Vagina (tissue), 2 donors: ENCODE measurements around the gene EYS. TPM values are rescaled to one million over a fixed set of nuclear protein-coding genes. Genes with fewer than 3 reads are reported as not detected.
"Not testable (repeated sequence)": the region's sequence is repeated elsewhere in the genome, so short reads cannot be mapped to it uniquely, and the experiment has no call there.

ENCODE experiments used
- DNase-seq, 2 donors: peaks; one replicate each; pipeline ENCODE4 v3.0.0-alpha.2; 2017; ENCODE audit errors: extremely low spot score in 2 of 2
- H3K27ac ChIP-seq: fragments of 200-600 bp; sonication (generic); one replicate; pipeline ENCODE4 v1.5.1; 2019
- H3K27me3 ChIP-seq: fragments of 200-600 bp; sonication (generic); one replicate; pipeline ENCODE4 v1.5.1; 2019
- H3K36me3 ChIP-seq, 2 donors: fragments of 200-600 bp; sonication (generic); one replicate each; pipeline ENCODE4 v1.5.1; 2017 to 2019
- H3K4me1 ChIP-seq: fragments of 200-600 bp; sonication (generic); one replicate; pipeline ENCODE4 v1.5.1; 2019
- H3K4me3 ChIP-seq, 2 donors: fragments of 200-600 bp; sonication (generic); 1 replicate in 1 of 2; 2 replicates in 1 of 2; pipeline ENCODE4 v1.5.1; 2016 to 2019
- H3K9me3 ChIP-seq: fragments of 200-600 bp; sonication (generic); one replicate; pipeline ENCODE4 v1.5.1; 2019
- POLR2A ChIP-seq, 2 donors: fragments of 450-650 bp; IDR thresholded peaks; one replicate each; pipeline ENCODE4 v1.6.1; 2017; ENCODE audit warnings: antibody characterized with exemption in 2 of 2, mild to moderate bottlenecking in 2 of 2, moderate library complexity in 2 of 2
- POLR2AphosphoS5 ChIP-seq, 2 donors: sonication (generic); formaldehyde crosslinking; IDR thresholded peaks; one replicate each; pipeline ENCODE4 v1.9.0; 2017; ENCODE audit warnings: antibody characterized with exemption in 2 of 2, mild to moderate bottlenecking in 2 of 2, low read depth in 1 of 2; ENCODE audit not compliant: insufficient read depth in 1 of 2
- intact Hi-C: fragments of 100-400 bp; cut with DNase I; formaldehyde crosslinking; loops from one replicate; pipeline ENCODE4 v1.15.1; 2023
- total RNA-seq: library from RNA; depleted of rRNA; stranded (reverse); fragments of >200 nt; gene quantifications from one replicate; pipeline ENCODE4 v1.2.3, GENCODE V29; 2016
- TF ChIP-seq, protein P1 (sequence below), 3 experiments: fragments of 450-650 bp in 2 of 3; fragments of 200-600 bp in 1 of 3; sonication (generic) in 1 of 3; IDR thresholded peaks; one replicate each; pipeline ENCODE4 v1.5.1; 2017 to 2019; ENCODE audit warnings: antibody characterized with exemption in 3 of 3, mild to moderate bottlenecking in 2 of 3, moderate library complexity in 2 of 3

Gene EYS
- total RNA-seq, 1 donor from 2014 or later = not detected

DNA sequence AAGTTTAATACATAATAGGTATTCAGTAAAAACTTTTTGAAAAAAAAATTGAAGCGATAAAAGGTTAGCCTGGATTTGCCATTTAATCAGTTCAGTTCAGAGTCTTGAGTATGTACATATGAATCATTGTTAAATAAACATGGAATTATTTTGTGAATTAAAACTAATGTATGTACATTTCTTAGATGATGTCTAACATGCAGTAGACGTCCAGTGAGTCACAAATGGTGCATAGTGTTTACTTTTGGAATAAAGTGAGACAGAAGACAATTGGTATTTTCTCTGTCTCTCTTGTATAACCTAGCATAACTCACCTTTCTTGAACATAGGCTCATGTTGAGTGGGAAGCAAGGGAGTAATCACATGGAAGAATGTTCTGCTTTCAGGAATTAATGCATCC lies 83.5 kb downstream of the EYS start:
- H3K27me3 ChIP-seq = no peaks in the 10 kb centered on the region
- no peaks in the 10 kb centered on the region for H3K36me3 ChIP-seq
- TF ChIP-seq POLR2A (IDR thresholded peaks at IDR 0.05) = no peak
- TF ChIP-seq, protein P1, sequence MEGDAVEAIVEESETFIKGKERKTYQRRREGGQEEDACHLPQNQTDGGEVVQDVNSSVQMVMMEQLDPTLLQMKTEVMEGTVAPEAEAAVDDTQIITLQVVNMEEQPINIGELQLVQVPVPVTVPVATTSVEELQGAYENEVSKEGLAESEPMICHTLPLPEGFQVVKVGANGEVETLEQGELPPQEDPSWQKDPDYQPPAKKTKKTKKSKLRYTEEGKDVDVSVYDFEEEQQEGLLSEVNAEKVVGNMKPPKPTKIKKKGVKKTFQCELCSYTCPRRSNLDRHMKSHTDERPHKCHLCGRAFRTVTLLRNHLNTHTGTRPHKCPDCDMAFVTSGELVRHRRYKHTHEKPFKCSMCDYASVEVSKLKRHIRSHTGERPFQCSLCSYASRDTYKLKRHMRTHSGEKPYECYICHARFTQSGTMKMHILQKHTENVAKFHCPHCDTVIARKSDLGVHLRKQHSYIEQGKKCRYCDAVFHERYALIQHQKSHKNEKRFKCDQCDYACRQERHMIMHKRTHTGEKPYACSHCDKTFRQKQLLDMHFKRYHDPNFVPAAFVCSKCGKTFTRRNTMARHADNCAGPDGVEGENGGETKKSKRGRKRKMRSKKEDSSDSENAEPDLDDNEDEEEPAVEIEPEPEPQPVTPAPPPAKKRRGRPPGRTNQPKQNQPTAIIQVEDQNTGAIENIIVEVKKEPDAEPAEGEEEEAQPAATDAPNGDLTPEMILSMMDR (IDR thresholded peaks at IDR 0.05) = no peak
- TF ChIP-seq POLR2AphosphoS5 (IDR thresholded peaks at IDR 0.05; ENCODE audit: insufficient read depth in 1 of 2, low read depth in 1 of 2) = no peak
- H3K4me1 ChIP-seq = no peaks in the 10 kb centered on the region
- intact Hi-C loops = no loop called here
- DNase-seq = no peak
- H3K9me3 ChIP-seq = no peaks in the 10 kb centered on the region
- no peak overlapping the region for H3K27ac ChIP-seq
- H3K4me3 ChIP-seq = no peak overlapping the region

- TF ChIP-seq POLR2AphosphoS5 (IDR thresholded peaks at IDR 0.05; ENCODE audit: insufficient read depth in 1 of 2, low read depth in 1 of 2) = no peak
- TF ChIP-seq, protein P1 (IDR thresholded peaks at IDR 0.05) = no peak
- TF ChIP-seq POLR2A (IDR thresholded peaks at IDR 0.05) = no peak
- Histone ChIP-seq H3K4me1 (no peaks in the 10 kb centered on the region), H3K27me3 (no peaks in the 10 kb centered on the region), H3K36me3 (no peaks in the 10 kb centered on the region), H3K4me3 (no peak overlapping the region), H3K9me3 (no peaks in the 10 kb centered on the region), H3K27ac (no peak overlapping the region)
- intact Hi-C loops = no loop called here
- no peak for DNase-seq
Observed at GRCh38 chr6:65610746-65611145, 96.3 kb downstream of the EYS start.

DNA sequence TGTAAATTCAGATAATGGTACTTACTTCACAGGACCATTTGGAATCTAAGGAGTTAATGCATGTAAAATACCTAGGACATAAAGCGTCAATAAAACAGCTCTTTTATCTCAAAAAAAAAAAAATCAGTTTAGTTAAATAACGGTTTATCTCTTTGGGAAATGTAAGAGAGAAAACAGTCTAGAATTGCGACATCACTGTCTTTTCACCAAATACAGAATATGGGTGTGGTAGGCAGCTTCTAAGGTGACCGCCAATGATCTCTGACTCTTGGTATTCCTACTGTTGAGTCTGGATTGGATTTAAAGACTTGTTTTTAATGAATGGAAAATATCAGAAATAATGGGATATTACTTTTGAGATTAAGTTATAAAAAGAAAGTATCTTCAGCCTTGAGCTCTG lies 111.5 kb downstream of the EYS start:
- H3K4me1 ChIP-seq = no peaks in the 10 kb centered on the region
- no peaks in the 10 kb centered on the region for H3K36me3 ChIP-seq
- H3K4me3 ChIP-seq = no peak overlapping the region
- TF ChIP-seq POLR2A (IDR thresholded peaks at IDR 0.05) = no peak
- H3K9me3 ChIP-seq = no peaks in the 10 kb centered on the region
- no peak for DNase-seq
- H3K27ac ChIP-seq = no peak overlapping the region
- intact Hi-C loops = no loop called here
- H3K27me3 ChIP-seq = no peaks in the 10 kb centered on the region

GRCh38 chr6:65570340-65570739 lies 136.7 kb downstream of the EYS start:
- Histone ChIP-seq H3K36me3 (no peaks in the 10 kb centered on the region), H3K9me3 (no peaks in the 10 kb centered on the region), H3K27ac (no peak overlapping the region), H3K4me1 (no peaks in the 10 kb centered on the region), H3K4me3 (no peak overlapping the region), H3K27me3 (no peaks in the 10 kb centered on the region)
- intact Hi-C loops = no loop called here
- TF ChIP-seq POLR2AphosphoS5 (IDR thresholded peaks at IDR 0.05; ENCODE audit: insufficient read depth in 1 of 2, low read depth in 1 of 2) (no peak), POLR2A (IDR thresholded peaks at IDR 0.05) (no peak)
- TF ChIP-seq, protein P1 (IDR thresholded peaks at IDR 0.05) = no peak
- no peak for DNase-seq

- Histone ChIP-seq H3K36me3 (no peaks in the 10 kb centered on the region), H3K9me3 (no peaks in the 10 kb centered on the region), H3K4me1 (no peaks in the 10 kb centered on the region), H3K27me3 (no peaks in the 10 kb centered on the region), H3K27ac (no peak overlapping the region), H3K4me3 (no peak overlapping the region)
- intact Hi-C loops = no loop called here
- no peak for TF ChIP-seq POLR2A (IDR thresholded peaks at IDR 0.05)
- no peak for TF ChIP-seq POLR2AphosphoS5 (IDR thresholded peaks at IDR 0.05; ENCODE audit: insufficient read depth in 1 of 2, low read depth in 1 of 2)
- TF ChIP-seq, protein P1 (IDR thresholded peaks at IDR 0.05) = no peak
- no peak for DNase-seq
Observed at GRCh38 chr6:65569505-65569904, 137.5 kb downstream of the EYS start.

- intact Hi-C loops = not testable (repeated sequence)
Observed at GRCh38 chr6:65569056-65569455, 138.0 kb downstream of the EYS start.

More at GRCh38 chr6:65569056-65569455, 138.0 kb downstream of the EYS start:
- not testable (repeated sequence) for H3K27ac ChIP-seq, H3K36me3 ChIP-seq, H3K9me3 ChIP-seq, H3K4me1 ChIP-seq, H3K4me3 ChIP-seq, DNase-seq, H3K27me3 ChIP-seq
